ENCODE results near the gene DGAT2.

Gene DGAT2

GRCh38 chr11:75780888-75781287 lies 12.3 kb downstream of the DGAT2 start:
- DNase-seq (ENCODE audit: low spot score), result no peak

GRCh38 chr11:75781296-75781695 lies 12.7 kb downstream of the DGAT2 start:
- DNase-seq (ENCODE audit: low spot score), result no peak

- DNase-seq (ENCODE audit: low spot score), result no peak
Observed at GRCh38 chr11:75781831-75782230, 13.3 kb downstream of the DGAT2 start.

GRCh38 chr11:75782540-75783263 lies 14.1 kb downstream of the DGAT2 start:
- no peak for DNase-seq (ENCODE audit: low spot score)

- DNase-seq (ENCODE audit: low spot score), result no peak
Observed at GRCh38 chr11:75783416-75784084, 15.0 kb downstream of the DGAT2 start.

- DNase-seq (ENCODE audit: low spot score), result no peak
Observed at GRCh38 chr11:75784085-75784478, 15.5 kb downstream of the DGAT2 start.

GRCh38 chr11:75784506-75784905 lies 15.9 kb downstream of the DGAT2 start:
- DNase-seq (ENCODE audit: low spot score), result no peak

- no peak for DNase-seq (ENCODE audit: low spot score)
Observed at GRCh38 chr11:75785187-75785586, 16.6 kb downstream of the DGAT2 start.

- no peak for DNase-seq (ENCODE audit: low spot score)
Observed at GRCh38 chr11:75786101-75786736, 17.6 kb downstream of the DGAT2 start.

- DNase-seq (ENCODE audit: low spot score), result no peak
Observed at GRCh38 chr11:75789521-75789920, 20.9 kb downstream of the DGAT2 start.

GRCh38 chr11:75790986-75791385 lies 22.4 kb downstream of the DGAT2 start:
- DNase-seq (ENCODE audit: low spot score), result no peak

GRCh38 chr11:75792127-75792731 lies 23.7 kb downstream of the DGAT2 start:
- no peak for DNase-seq (ENCODE audit: low spot score)

GRCh38 chr11:75792997-75793800 lies 24.6 kb downstream of the DGAT2 start:
- DNase-seq (ENCODE audit: low spot score), result no peak

GRCh38 chr11:75793966-75794365 lies 25.4 kb downstream of the DGAT2 start:
- no peak for DNase-seq (ENCODE audit: low spot score)

- DNase-seq (ENCODE audit: low spot score), result no peak
Observed at GRCh38 chr11:75795276-75796090, 26.9 kb downstream of the DGAT2 start.

- no peak for DNase-seq (ENCODE audit: low spot score)
Observed at GRCh38 chr11:75796091-75796435, 27.5 kb downstream of the DGAT2 start.

GRCh38 chr11:75797116-75797515 lies 28.5 kb downstream of the DGAT2 start:
- DNase-seq (ENCODE audit: low spot score), result no peak

GRCh38 chr11:75797792-75798191 lies 29.2 kb downstream of the DGAT2 start:
- no peak for DNase-seq (ENCODE audit: low spot score)

GRCh38 chr11:75800136-75800675 lies 31.6 kb downstream of the DGAT2 start:
- DNase-seq (ENCODE audit: low spot score), result no peak

- DNase-seq (ENCODE audit: low spot score), result no peak
Observed at GRCh38 chr11:75800728-75801361, 32.3 kb downstream of the DGAT2 start.

All from cerebellar cortex (tissue), 1 donor.